Effector CD4-positive, alpha-beta T cell (primary cell): Measurements from ENCODE around the gene MKX. TPM values are rescaled to one million over a fixed set of nuclear protein-coding genes. Genes with fewer than 3 reads are reported as not detected.

Experiments used
- DNase-seq: peaks from one replicate; pipeline ENCODE4 v3.0.0-alpha.2; 2020
- total RNA-seq: gene quantifications from one replicate; lab custom pipeline; 2026; lab: John Stamatoyannopoulos, UW

The MKX gene
- not detected for total RNA-seq

- no peak for DNase-seq
Measured at GRCh38 chr10:27745732-27746396, at the start of gene MKX. MKX (minus strand) TSS chr10:27745819; CDS start chr10:27743415, 2,404 bp downstream.

DNA sequence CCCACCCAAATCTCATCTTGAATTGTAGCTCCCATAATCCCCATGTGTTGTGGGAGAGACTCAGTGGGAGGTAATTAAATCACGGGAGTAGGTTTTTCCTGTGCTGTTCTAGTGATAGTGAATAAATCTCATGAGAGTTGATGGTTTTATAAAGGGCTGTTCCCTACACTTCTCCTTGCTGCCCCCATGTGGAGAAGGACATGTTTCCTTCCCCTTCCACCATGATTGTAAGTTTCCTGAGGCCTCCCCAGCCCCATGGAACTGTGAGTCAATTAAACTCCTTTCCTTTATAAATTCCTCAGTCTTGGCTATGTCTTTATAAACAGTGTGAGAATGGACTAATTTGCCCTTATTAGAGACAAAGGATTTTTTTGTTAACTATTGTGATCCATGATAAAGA, 48.5 kb upstream of the MKX start:
- no peak for DNase-seq

GRCh38 chr10:27792216-27792615, 46.6 kb upstream of the MKX start:
- DNase-seq: no peak

DNA sequence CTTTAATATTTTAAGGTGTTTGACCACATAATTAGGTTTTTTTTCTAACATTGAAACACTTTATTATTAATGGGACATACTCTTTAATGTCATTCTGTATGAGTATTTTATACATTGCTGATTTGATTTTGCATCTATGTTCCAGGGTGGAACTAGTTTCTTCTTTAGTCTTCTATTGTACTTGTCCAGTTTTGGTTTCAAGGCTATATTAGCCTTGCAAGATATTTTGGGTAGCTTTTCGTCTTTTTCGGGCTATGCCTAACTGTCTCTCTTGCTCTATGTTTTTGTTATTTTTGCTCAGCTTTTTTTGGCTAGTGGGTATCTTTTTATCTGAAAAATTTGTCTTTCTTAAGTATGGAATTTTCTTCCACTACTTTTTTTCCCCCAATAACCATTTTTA, 38.7 kb upstream of the MKX start:
- no peak for DNase-seq

DNA sequence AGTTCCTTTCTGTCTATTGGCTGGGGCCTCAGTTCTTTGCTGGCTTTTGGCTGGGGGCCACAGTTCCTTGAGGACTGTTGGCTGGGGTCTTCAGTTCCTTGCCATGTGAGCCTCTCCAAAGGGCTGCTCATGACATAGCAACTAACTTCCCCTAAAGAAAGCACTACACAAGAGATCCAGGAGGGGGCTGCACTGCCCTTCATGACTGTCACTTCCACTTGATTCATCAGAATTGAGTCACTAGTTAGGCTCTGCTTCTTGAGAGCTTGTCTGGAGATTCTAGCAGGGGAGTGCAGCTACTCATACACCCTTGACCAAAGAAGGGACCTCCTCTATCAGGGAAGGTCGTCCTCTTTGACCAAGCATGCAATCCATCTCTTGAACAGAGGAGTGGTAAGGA, 38.0 kb upstream of the MKX start:
- peak; percentile 3 for DNase-seq

DNA sequence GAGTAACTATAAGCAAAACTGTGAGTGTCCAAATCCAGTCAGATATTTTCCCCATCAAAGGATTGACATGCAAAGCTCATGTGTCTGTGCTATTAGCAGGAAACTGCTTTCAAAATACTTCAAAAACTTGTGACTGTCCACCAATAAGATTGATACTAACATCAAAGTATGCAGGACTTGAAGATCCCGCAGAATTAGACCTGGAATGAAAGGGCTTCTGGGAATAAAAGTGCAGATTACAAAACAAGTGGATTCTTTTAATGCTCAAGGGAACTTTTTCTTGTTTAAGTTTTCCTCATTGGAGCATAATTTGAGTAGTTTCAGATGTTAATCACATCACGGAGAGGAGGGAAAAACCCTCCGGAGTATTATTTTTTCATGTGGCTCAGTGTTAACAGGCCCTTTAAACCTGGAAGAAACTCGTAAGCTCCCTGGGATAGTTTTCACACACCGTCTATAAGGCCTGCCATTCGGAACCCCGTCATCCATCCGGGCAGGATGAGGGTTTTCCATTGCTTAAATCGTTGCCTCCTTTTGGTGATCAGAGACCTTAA, 33.9 kb upstream of the MKX start:
- no peak for DNase-seq

DNA sequence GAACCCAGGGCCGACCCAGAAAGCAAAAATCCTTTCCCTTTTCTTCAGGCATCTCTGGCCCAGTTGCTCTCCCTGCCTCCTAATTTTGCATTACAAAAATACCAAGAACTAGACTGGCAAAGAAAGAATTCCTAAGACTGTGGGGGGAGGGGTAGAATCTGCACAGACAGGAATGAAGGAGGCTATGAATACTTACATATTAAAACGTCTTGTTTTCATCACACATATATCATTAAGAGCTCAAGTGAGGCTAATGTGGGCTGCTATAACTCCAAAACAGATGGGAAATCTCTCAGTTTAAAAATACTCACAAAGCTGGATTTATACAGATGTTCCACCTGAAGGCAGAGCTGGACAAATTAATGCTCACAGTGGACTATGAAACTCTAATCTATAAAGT, 29.2 kb upstream of the MKX start:
- no peak for DNase-seq

DNA sequence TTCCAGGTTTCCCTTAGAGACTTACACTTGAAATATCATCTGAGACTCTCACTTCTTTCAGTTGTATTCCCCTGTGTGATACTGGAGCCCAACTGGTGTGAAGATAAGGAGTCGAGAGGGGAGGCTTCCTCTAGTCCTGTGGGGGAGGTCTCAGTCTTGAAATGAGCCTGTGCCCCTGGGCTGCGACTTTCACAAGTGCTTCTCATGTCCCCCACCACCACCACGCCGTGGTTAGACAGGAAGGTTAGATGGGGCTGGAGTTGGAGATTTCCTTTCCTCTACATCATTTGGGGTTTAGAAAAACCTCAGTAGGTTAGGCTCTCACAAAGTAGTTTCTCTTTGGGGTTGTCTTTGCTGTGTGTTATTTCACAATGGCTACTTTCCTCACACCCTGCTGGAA, 25.6 kb upstream of the MKX start:
- no peak for DNase-seq

DNA sequence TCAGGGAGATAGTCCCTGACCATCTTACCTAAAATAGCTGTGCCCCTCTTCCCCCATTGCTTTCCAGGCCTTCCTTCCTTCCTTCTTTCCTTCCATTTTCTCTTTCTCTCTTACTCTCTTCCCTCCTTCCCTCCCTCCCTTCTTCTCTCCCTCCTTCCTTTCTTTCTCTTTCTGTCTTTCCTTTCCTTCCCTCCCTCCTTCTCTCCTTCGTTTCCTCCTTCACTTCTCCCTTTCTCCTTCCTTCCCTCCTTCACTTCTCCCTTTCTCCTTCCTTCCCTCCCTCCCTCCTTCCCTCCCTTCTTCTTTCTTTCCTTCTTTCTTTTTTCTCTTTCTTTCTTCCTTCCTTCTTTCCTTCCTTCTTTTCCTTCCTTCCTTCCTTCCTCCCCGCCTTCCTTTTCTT, 24.6 kb upstream of the MKX start:
- no peak for DNase-seq

DNA sequence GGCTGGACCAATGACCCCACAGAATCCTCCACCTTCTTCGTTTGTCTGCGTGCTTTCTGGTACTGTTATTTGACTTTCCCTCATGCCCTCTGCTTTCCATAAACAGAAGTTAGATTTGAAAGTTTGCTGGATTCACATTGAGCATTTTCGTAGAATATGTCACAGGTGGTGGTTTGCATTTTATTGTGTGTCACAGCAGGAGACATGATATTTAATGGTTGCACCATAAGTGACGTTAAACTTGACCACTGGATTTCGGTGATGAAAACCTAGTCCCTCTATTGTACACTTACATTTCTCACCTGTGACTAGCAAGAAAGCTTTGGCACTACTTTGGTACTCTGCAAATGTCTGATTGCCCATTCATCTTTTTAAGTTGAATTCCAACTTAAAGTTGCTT, 15.2 kb upstream of the MKX start:
- DNase-seq: no peak

DNA sequence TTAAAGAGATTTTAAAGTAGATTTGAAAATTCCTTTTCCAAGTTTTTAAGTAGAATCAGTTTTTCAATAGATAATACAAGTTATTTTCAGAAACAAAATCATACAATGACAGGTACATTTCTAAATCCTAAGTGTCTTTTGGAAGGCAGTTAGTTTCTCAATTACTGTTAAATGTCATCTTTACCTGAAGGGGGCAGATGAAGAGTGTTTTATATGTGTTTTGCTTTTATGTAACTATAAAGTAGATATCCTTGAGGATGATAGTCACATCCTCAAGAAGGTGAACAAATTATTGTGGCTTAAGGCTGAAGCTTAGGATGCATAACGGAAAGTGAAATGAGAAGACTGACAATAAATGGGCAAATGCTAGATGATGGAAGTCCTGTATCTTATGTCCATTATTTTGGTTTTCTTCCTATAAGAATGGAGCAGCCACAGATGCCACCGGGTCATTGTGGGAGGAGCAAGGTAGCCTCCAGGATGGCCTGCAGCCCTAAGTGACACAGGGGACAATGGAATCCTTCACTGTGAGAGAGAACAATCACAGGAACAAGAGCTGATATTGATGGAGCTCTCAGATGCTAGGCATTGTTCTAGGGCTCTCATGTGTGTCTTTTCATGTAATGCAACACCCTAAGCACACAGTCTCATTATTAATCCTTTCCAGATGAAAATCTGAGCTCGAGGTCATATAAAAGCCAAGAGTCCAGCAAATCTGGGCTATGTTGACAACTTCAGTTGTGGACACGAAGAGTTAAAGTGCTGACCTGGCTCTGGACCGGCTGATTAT, 14.1 kb upstream of the MKX start:
- DNase-seq: no peak

DNA sequence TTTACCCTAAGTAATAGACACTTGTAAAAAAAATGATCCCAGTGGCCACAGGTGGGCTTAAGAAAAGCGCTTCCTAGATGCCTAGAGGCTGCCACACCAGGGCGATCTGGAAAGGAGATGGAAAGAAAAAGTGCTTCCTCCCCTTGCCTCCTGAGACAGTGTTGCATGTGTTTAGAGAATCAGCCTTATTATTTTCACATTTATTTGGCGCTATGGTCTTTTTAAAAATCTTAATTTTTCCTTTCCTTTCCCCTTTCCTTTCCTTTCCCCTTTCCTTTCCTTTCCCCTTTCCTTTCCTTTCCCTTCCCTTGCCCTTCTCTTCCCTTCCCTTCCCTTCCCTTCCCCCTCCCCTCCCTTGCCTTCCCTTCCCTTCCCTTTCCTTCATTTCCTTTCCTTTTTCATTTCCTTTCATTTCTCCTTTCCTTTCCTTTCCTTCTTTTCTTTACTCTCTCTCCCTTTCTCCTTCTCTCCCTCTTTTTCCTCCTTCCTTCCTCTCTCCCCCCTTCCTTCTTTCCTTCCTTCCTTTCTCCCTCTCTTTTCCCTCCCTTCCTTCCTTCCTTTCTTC, 7.1 kb upstream of the MKX start:
- no peak for DNase-seq

DNA sequence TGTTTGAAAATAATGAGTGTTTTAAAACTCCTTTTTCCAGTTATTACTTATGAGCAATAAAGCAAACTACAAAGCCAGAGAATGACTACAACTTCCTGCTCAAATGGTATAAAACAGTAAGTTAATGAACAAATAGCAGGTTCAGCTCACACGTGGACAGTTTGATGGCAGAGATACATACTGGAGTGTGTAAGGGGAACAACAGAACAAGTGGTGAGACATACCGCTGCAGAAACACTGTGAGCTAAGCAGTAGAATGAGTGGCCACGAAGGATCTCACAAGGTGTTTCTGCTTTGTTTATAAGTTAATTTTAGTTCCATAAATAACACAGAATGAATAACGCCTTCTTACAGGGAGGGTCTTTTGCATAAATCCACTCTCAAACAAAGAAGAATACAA, 3.0 kb upstream of the MKX start:
- DNase-seq: no peak

GRCh38 chr10:27747096-27747451, 1.5 kb upstream of the MKX start:
- no peak for DNase-seq

- DNase-seq: no peak
Measured at GRCh38 chr10:27746397-27747095, 927 bp upstream of the MKX start.

GRCh38 chr10:27744802-27745731, 552 bp downstream of the MKX start:
- DNase-seq: no peak

- DNase-seq: no peak
Measured at GRCh38 chr10:27743877-27744801, 1.5 kb downstream of the MKX start.

GRCh38 chr10:27743012-27743876, 2.4 kb downstream of the MKX start:
- no peak for DNase-seq

DNA sequence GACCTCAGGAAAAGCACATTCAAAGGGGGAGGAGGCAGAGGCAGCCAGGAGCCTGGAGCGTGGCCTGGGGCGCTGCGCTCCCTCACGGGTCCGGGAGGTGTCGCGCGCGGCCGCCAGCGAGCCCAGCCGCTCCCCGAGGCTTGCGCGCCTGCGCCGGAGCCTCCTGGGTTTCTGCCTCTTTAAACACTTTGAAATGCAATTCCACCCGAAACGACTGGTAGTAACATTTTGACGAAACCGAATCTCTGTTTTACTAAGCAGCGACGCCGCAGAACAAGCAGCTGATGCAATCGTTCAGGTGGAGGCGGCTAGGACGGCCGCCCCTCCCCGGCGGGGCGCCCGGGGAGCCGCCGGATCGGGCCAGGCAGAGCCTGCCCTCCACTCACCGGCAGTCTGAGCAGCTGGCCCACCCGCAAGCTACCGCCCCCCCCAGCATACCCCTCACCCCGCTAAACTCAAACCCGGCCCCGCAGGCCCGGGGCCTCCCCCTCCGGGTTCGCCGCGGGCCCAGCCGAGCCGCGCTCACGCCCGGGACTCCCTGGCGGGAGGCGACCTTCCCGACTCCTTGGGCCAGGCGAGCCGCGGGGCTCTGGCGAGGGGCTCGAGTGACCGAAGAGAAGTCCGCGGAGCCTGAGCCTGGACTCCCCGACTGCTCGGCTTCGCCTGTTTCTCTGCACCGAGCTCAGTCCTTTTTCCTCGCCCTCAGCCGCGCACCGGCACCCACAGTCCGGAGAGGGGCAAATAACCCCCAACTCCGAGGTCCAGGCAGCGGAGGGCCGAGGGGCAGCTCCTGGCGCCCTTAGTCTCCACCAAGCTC, 3.2 kb downstream of the MKX start:
- DNase-seq: peak; percentile 49
